Keratinocyte (primary cell): ENCODE results near the gene GLB1L2. TPM values are rescaled to one million over a fixed set of nuclear protein-coding genes. Genes with fewer than 3 reads are reported as not detected.

ENCODE experiments used
- DNase-seq: peaks from one replicate; pipeline ENCODE4 v3.0.0-alpha.2; 2011; ENCODE audit warnings: low read depth, missing footprints, low spot score
- FAIRE-seq: peaks from 2 replicates; lab custom pipeline; 2011; peaks lifted over from hg19 to GRCh38; lab: Jason Lieb, UNC
- H2AFZ ChIP-seq: 2 replicates; pipeline ENCODE4 v1.6.0; 2012; ENCODE audit warnings: low read length, control low read depth, inconsistent platforms; ENCODE audit not compliant: control insufficient read depth
- H3K27ac ChIP-seq: 2 replicates; pipeline ENCODE4 v1.5.1; 2011; ENCODE audit warnings: low read length; ENCODE audit not compliant: control insufficient read depth, insufficient read depth
- H3K27me3 ChIP-seq: 3 replicates; pipeline ENCODE4 v1.6.0; 2011; ENCODE audit warnings: low read length; ENCODE audit not compliant: control insufficient read depth, insufficient read depth; ENCODE audit errors: extremely low read depth
- H3K36me3 ChIP-seq, 2 experiments: 2 replicates in 1 of 2; 3 replicates in 1 of 2; pipeline ENCODE4 v1.5.1; 2011; ENCODE audit warnings: low read length in 2 of 2, mild to moderate bottlenecking in 1 of 2; ENCODE audit not compliant: control insufficient read depth in 2 of 2, insufficient read depth in 2 of 2; ENCODE audit errors: extremely low read depth in 1 of 2
- H3K4me1 ChIP-seq: 3 replicates; pipeline ENCODE4 v1.5.1; 2011; ENCODE audit warnings: low read length; ENCODE audit not compliant: control insufficient read depth, insufficient read depth; ENCODE audit errors: extremely low read depth
- H3K4me2 ChIP-seq: 3 replicates; pipeline ENCODE4 v1.6.0; 2011; ENCODE audit warnings: low read depth, low read length; ENCODE audit not compliant: control insufficient read depth, insufficient read depth; ENCODE audit errors: extremely low read depth
- H3K4me3 ChIP-seq, 3 experiments: fragments of 200-600 bp in 1 of 3; sonication (generic) in 1 of 3; 2 replicates in 2 of 3; 3 replicates in 1 of 3; pipeline ENCODE4 v1.5.1; 2011 to 2016; ENCODE audit warnings: low read length in 3 of 3, mild to moderate bottlenecking in 3 of 3, control low read depth in 2 of 3, inconsistent platforms in 1 of 3, low read depth in 1 of 3, mixed read lengths in 1 of 3, mixed run types in 1 of 3, moderate library complexity in 1 of 3; ENCODE audit not compliant: control insufficient read depth in 2 of 3, insufficient read depth in 2 of 3; ENCODE audit errors: extremely low read depth in 1 of 3
- H3K79me2 ChIP-seq: 2 replicates; pipeline ENCODE4 v1.6.0; 2012; ENCODE audit warnings: low read length; ENCODE audit not compliant: control insufficient read depth, insufficient read depth
- H3K9ac ChIP-seq: 3 replicates; pipeline ENCODE4 v1.6.0; 2011; ENCODE audit warnings: low read length; ENCODE audit not compliant: control insufficient read depth, insufficient read depth; ENCODE audit errors: extremely low read depth
- H3K9me1 ChIP-seq: 3 replicates; pipeline ENCODE4 v1.6.0; 2011; ENCODE audit warnings: low read length; ENCODE audit not compliant: control insufficient read depth, insufficient read depth; ENCODE audit errors: extremely low read depth
- H3K9me3 ChIP-seq: 2 replicates; pipeline ENCODE4 v1.5.1; 2012; ENCODE audit warnings: low read depth, low read length; ENCODE audit not compliant: control insufficient read depth
- H4K20me1 ChIP-seq: 3 replicates; pipeline ENCODE4 v1.6.0; 2011; ENCODE audit warnings: low read length; ENCODE audit not compliant: control insufficient read depth, insufficient read depth; ENCODE audit errors: extremely low read depth
- CTCF ChIP-seq, 3 experiments: IDR thresholded peaks in 1 of 3; conservative IDR thresholded peaks in 1 of 3; optimal IDR thresholded peaks in 1 of 3; 2 replicates in 2 of 3; 3 replicates in 1 of 3; pipeline versions ENCODE3 to v1.5.1; 2011; ENCODE audit warnings: low read length in 3 of 3, mild to moderate bottlenecking in 3 of 3, moderate library complexity in 2 of 3, control low read depth in 1 of 3, inconsistent platforms in 1 of 3; ENCODE audit not compliant: insufficient read depth in 2 of 3; ENCODE audit errors: extremely low read depth in 1 of 3
- EZH2 ChIP-seq: IDR thresholded peaks from one replicate; pipeline ENCODE4 v1.6.1; 2012; ENCODE audit warnings: inconsistent platforms, mild to moderate bottlenecking, low read length, moderate library complexity
- dilution Hi-C: fragments of 300-500 bp; cut with MboI; formaldehyde crosslinking; loops from one replicate; pipeline ENCODE4 v1.7.0; 2020; ENCODE audit warnings: low sequenced_read_pairs; ENCODE audit not compliant: extremely low pct_ligation_motif_present
- polyA plus RNA-seq, 5 experiments: library from polyadenylated mRNA; depleted of rRNA in 3 of 5; stranded (reverse) in 3 of 5; stranded (forward) in 1 of 5; unstranded in 1 of 5; fragments of >200 nt; gene quantifications; 1 replicate in 1 of 5; 2 replicates in 3 of 5; 3 replicates in 1 of 5; pipeline versions ENCODE4 v1.2.1 to v1.2.3, GENCODE V29; 2011 to 2012; ENCODE audit warnings: missing spikeins in 2 of 5, low read depth in 1 of 5, low replicate concordance in 1 of 5

The GLB1L2 gene
- polyA plus RNA-seq, 1 donor (not counting 4 experiments of a cell fraction or from before 2014, with no cell fraction given), result 4.3 TPM

GRCh38 chr11:134385171-134385570 is 53.4 kb downstream of the GLB1L2 start:
- DNase-seq (no peak), FAIRE-seq (no peak)
- Histone ChIP-seq H3K4me1 (no peaks in the 10 kb centered on the region), H3K36me3 (no peaks in the 10 kb centered on the region), H3K4me2 (no peak overlapping the region), H3K79me2 (no peaks in the 10 kb centered on the region), H3K9ac (no peak overlapping the region), H3K4me3 (no peak overlapping the region), H3K9me3 (no peaks in the 10 kb centered on the region), H3K9me1 (no peaks in the 10 kb centered on the region), H2AFZ (no peak overlapping the region), H3K27ac (no peak overlapping the region), H3K27me3 (peaks cover 14% of the 10 kb centered on the region), H4K20me1 (no peaks in the 10 kb centered on the region)
- dilution Hi-C loops, result no loop called here
- TF ChIP-seq EZH2 (no peak), CTCF (optimal IDR thresholded peaks at IDR 0.05 in 1 of 3, IDR thresholded peaks at IDR 0.05 in 1 of 3, conservative IDR thresholded peaks at IDR 0.05 in 1 of 3; ENCODE audit: extremely low read depth in 1 of 3, insufficient read depth in 2 of 3, low read length in 3 of 3) (no peak)

DNA sequence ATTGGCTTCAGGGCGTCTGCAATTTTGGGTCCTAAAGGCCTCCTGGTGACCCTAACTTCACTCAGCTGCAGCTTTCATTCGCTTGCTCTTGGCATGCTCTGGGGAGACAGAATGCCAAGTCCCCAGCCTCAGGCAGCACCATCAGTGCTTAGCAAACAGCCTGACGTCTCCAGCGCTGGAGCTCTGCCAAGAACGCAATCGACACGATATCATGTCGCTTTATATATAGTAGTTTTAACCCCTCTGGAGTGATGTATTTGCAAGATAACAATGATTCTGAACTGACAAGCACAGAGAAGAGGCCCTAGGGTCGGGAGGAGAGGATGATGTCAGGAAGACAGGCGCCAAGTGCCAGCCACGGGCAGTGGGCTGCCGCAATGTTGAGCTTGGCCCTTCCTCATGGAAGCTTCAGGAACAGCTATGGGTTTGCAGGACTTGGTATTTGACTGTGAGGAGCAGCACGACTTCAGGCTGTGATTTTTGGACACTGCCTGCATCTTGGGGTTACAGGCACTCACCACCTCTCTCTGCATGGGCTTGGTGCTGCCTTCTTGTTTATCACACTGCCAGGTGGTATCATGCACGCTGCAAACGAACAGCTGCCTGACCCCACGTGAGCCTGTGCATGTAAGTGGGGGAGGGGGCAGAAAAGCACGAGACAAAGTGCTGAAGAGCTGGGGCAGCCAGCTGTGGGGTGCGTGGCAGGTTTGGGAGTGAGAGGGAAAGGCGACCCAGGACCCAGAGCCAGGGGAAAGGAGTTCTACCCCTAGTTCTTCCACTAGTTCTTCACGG is 54.2 kb downstream of the GLB1L2 start:
- H2AFZ ChIP-seq, result no peak overlapping the region
- no peaks in the 10 kb centered on the region for H3K36me3 ChIP-seq
- H3K4me2 ChIP-seq, result no peak overlapping the region
- dilution Hi-C loops, result no loop called here
- H3K4me1 ChIP-seq, result no peaks in the 10 kb centered on the region
- no peaks in the 10 kb centered on the region for H3K9me3 ChIP-seq
- no peak overlapping the region for H3K4me3 ChIP-seq
- no peak overlapping the region for H3K9ac ChIP-seq
- H3K27ac ChIP-seq, result no peak overlapping the region
- peaks cover 14% of the 10 kb centered on the region for H3K27me3 ChIP-seq
- H4K20me1 ChIP-seq, result no peaks in the 10 kb centered on the region
- FAIRE-seq, result no peak
- DNase-seq, result no peak
- no peaks in the 10 kb centered on the region for H3K9me1 ChIP-seq
- TF ChIP-seq CTCF (optimal IDR thresholded peaks at IDR 0.05 in 1 of 3, IDR thresholded peaks at IDR 0.05 in 1 of 3, conservative IDR thresholded peaks at IDR 0.05 in 1 of 3; ENCODE audit: extremely low read depth in 1 of 3, insufficient read depth in 2 of 3, low read length in 3 of 3), result no peak
- no peaks in the 10 kb centered on the region for H3K79me2 ChIP-seq
